Kidney (tissue), 14 donors: Measurements from ENCODE around the gene MFSD2A. TPM values are rescaled to one million over a fixed set of nuclear protein-coding genes. Genes with fewer than 3 reads are reported as not detected.

Experiments
- DNase-seq, 5 donors: peaks; one replicate each; pipeline ENCODE4 v3.0.0-alpha.2; 2013 to 2020
- FAIRE-seq: peaks from 2 replicates; lab custom pipeline; 2012; peaks lifted over from hg19 to GRCh38; lab: Jason Lieb, UNC
- H3K27ac ChIP-seq, 2 donors: one replicate each; pipeline ENCODE4 v1.7.0; 2013; ENCODE audit warnings: low read depth in 2 of 2, low read length in 2 of 2, inconsistent platforms in 1 of 2
- H3K27me3 ChIP-seq: one replicate; pipeline ENCODE4 v1.7.1; 2013; ENCODE audit warnings: low read length, inconsistent platforms; ENCODE audit not compliant: control insufficient read depth, insufficient read depth
- H3K36me3 ChIP-seq, 3 donors: one replicate each; pipeline versions ENCODE4 v1.7.0 to v1.7.1; 2013; ENCODE audit warnings: low read length in 3 of 3, control low read depth in 1 of 3, inconsistent platforms in 1 of 3; ENCODE audit not compliant: insufficient read depth in 3 of 3, control insufficient read depth in 2 of 3
- H3K4me1 ChIP-seq, 3 donors: one replicate each; pipeline versions ENCODE4 v1.7.0 to v1.7.1; 2013; ENCODE audit warnings: low read length in 3 of 3, inconsistent platforms in 1 of 3, low read depth in 1 of 3; ENCODE audit not compliant: control insufficient read depth in 2 of 3, insufficient read depth in 2 of 3
- H3K4me3 ChIP-seq, 3 donors: one replicate each; pipeline versions ENCODE4 v1.7.0 to v1.8.1; 2013; ENCODE audit warnings: low read length in 3 of 3, control low read depth in 1 of 3, inconsistent platforms in 1 of 3
- H3K9ac ChIP-seq, 3 donors: one replicate each; pipeline versions ENCODE4 v1.7.0 to v1.7.1; 2013; ENCODE audit warnings: low read length in 3 of 3, control low read depth in 1 of 3, inconsistent platforms in 1 of 3
- H3K9me3 ChIP-seq, 3 donors: one replicate each; pipeline versions ENCODE4 v1.7.0 to v1.7.1; 2013; ENCODE audit warnings: low read length in 3 of 3, control low read depth in 1 of 3, inconsistent platforms in 1 of 3; ENCODE audit not compliant: control insufficient read depth in 2 of 3, insufficient read depth in 1 of 3
- intact Hi-C: fragments of 100-400 bp; cut with DNase I; formaldehyde crosslinking; loops from one replicate; pipeline ENCODE4 v1.11.1; 2022
- polyA plus RNA-seq: library from polyadenylated mRNA; stranded (reverse); fragments of 350-450 nt; fragmentation: Illumina TruSeq; extraction: RNeasy Lipid Tissue Mini Kit (QIAGEN cat#74804); gene quantifications from one replicate; pipeline ENCODE4 v1.2.3, GENCODE V29; 2014; ENCODE audit warnings: low read depth, low replicate concordance; ENCODE audit not compliant: insufficient read depth
- total RNA-seq: library from RNA; stranded (reverse); fragmentation: NEBNext Ultra II Directional; extraction: Animal tissue kit (Norgen Biotek cat#: 25700); gene quantifications from one replicate; pipeline ENCODE4 v1.2.1, GENCODE V29; 2021
- TF ChIP-seq, protein P1 (sequence below): IDR thresholded peaks from 3 replicates; pipeline ENCODE4 v1.5.1; 2012; ENCODE audit warnings: mild to moderate bottlenecking, moderate library complexity, borderline replicate concordance; ENCODE audit not compliant: insufficient read depth; ENCODE audit errors: extremely low read depth
- donor health status: control.
- donor health status: control.
- donor health status: control.
- donor health status: control.
- donor health status: control.
- donor health status: DM: yes; HTN: yes; CAD: no.
- donor health status: Normal renal cell carcinoma (clear cell type).

Gene MFSD2A
- total and polyA plus RNA-seq, 2 donors from 2014 or later: 10.0 to 10.5 TPM

DNA sequence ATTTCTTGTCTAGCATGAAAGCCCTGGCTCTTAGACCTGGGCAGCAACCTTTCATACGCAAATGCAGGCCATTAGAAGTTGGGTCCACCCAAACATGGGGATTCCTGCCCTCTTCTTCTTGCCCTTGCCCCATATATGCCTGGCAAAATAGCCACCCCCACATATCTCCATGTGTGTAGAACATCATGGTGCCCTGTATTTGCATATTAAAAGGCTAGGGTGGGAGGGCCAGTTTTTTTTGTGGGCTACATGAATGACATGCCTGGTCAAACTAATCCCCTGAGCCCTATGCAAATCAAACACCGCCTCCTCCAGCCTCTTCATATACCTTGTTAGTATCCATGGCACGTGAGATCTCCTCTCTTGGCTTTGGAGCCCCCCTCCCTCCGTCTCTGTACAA, 24.7 kb downstream of the MFSD2A start:
- no peaks in the 10 kb centered on the region for H3K36me3 ChIP-seq
- no peak for DNase-seq
- no peak overlapping the region for H3K4me3 ChIP-seq
- no peak overlapping the region for H3K9ac ChIP-seq
- intact Hi-C loops: loop anchor here (10.0 kb wide), 1 partner anchor 55 kb away; no protein-coding TSS in a partner anchor
- FAIRE-seq: no peak
- TF ChIP-seq, protein P1, sequence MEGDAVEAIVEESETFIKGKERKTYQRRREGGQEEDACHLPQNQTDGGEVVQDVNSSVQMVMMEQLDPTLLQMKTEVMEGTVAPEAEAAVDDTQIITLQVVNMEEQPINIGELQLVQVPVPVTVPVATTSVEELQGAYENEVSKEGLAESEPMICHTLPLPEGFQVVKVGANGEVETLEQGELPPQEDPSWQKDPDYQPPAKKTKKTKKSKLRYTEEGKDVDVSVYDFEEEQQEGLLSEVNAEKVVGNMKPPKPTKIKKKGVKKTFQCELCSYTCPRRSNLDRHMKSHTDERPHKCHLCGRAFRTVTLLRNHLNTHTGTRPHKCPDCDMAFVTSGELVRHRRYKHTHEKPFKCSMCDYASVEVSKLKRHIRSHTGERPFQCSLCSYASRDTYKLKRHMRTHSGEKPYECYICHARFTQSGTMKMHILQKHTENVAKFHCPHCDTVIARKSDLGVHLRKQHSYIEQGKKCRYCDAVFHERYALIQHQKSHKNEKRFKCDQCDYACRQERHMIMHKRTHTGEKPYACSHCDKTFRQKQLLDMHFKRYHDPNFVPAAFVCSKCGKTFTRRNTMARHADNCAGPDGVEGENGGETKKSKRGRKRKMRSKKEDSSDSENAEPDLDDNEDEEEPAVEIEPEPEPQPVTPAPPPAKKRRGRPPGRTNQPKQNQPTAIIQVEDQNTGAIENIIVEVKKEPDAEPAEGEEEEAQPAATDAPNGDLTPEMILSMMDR: no peak
- H3K9me3 ChIP-seq: no peaks in the 10 kb centered on the region
- H3K27ac ChIP-seq: no peak overlapping the region
- no peaks in the 10 kb centered on the region for H3K4me1 ChIP-seq
- no peaks in the 10 kb centered on the region for H3K27me3 ChIP-seq

DNA sequence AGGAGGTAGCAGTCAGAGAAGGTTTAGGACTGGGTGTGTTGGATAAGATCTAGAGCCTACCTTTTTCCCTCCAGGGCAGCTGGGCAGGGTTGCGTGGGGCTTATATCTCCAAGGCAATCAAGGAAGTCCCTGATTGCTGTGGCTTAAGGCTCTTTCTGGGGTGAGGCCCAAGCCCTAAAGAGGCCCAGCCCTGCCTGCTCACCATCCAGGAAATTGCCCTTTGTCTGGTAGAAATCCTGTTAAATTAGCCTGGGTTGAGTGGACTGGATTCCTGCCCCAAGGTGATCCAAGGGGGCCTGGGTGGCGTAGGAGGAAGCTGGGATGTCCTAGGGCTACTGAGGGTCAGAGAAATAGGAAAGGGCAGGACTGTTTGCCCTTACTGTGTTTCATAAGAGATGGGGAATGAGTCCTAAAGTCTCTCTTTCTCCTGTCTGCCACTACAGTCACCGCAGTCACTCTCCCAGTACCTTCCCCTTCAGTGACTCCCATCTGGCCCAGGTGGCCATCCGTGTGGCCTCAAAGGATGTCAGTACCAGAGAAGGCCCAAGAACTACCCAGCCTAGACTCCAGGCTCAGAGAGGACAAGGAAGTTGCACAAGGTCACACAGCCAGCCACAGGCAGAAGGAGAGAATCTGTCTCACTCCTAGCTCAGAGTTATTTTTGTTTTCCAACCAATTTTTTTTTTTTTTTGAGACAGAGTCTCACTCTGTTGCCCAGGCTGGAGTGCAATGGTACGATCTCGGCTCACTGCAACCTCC, 25.8 kb downstream of the MFSD2A start:
- FAIRE-seq (no peak), DNase-seq (peak in 1 of 5 donors; percentile 43)
- intact Hi-C loops: no loop called here
- Histone ChIP-seq H3K4me3 (no peak overlapping the region), H3K4me1 (no peaks in the 10 kb centered on the region), H3K9me3 (no peaks in the 10 kb centered on the region), H3K36me3 (no peaks in the 10 kb centered on the region), H3K9ac (no peak overlapping the region), H3K27me3 (no peaks in the 10 kb centered on the region), H3K27ac (no peak overlapping the region)
- TF ChIP-seq, protein P1: no peak

DNA sequence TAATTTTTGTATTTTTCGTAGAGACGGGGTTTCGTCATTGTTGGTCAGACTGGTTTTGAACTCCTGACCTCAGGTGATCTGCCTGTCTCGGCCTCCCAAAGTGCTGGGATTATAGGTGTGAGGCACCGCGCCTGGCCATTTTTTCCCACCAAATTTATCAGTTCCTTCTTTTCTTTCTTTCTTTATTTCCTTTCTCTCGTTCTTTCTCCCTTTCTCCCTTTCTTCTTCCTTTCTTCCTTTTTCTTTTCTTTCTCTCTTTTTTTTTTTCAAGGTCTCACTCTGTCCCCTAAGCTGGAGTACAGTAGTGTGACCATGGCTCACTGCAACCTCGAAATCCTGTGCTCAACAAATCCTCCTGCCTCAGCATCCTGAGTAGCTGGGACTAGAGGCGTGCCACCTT, 26.4 kb downstream of the MFSD2A start:
- Histone ChIP-seq H3K36me3 (no peaks in the 10 kb centered on the region), H3K27ac (no peak overlapping the region), H3K4me1 (no peaks in the 10 kb centered on the region), H3K27me3 (no peaks in the 10 kb centered on the region), H3K9ac (no peak overlapping the region), H3K4me3 (no peak overlapping the region), H3K9me3 (no peaks in the 10 kb centered on the region)
- DNase-seq (no peak), FAIRE-seq (no peak)
- TF ChIP-seq, protein P1: no peak
- intact Hi-C loops: no loop called here
